Measurements from ENCODE around the gene MAGEA8.
"Not testable (repeated sequence)": the region's sequence is repeated elsewhere in the genome, so short reads cannot be mapped to it uniquely, and the experiment has no call there.

Gene MAGEA8, protein sequence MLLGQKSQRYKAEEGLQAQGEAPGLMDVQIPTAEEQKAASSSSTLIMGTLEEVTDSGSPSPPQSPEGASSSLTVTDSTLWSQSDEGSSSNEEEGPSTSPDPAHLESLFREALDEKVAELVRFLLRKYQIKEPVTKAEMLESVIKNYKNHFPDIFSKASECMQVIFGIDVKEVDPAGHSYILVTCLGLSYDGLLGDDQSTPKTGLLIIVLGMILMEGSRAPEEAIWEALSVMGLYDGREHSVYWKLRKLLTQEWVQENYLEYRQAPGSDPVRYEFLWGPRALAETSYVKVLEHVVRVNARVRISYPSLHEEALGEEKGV

DNA sequence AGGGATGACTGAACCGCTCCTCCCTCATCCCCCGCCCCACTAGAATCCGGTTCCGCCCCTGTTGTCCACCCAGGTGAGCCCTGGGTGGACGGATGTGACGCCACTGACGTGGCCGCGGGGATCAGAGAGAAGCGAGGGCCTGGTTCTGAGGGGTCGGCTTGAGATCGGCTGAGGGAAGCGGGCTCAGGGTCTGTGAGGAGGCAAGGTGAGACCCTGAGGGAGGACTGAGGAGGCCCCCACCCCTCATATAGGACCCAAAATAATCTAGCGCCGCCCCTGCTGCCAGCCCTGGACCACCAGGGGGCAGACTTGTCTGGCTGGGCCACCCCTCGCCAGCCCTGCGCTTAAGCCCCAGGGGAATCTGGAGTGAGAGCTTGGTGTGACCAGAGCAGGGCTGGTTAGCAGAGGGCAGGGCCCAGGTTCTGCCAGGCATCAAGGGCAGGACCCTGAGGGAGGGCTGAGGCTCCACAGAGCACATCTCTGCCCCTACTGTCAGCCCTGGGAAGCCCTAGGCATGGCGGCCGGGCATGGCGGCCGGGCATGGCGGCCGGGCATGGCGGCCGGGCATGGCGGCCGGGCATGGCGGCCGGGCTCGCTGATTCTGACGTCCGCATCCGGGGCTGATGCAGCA is at the start of gene MAGEA8:
Gene MAGEA8 (plus strand): TSS at position 103 of the 631 bp plus-strand sequence. CDS start 3,090 bp downstream, outside the sequence.
- TF ChIP-seq, protein P1, sequence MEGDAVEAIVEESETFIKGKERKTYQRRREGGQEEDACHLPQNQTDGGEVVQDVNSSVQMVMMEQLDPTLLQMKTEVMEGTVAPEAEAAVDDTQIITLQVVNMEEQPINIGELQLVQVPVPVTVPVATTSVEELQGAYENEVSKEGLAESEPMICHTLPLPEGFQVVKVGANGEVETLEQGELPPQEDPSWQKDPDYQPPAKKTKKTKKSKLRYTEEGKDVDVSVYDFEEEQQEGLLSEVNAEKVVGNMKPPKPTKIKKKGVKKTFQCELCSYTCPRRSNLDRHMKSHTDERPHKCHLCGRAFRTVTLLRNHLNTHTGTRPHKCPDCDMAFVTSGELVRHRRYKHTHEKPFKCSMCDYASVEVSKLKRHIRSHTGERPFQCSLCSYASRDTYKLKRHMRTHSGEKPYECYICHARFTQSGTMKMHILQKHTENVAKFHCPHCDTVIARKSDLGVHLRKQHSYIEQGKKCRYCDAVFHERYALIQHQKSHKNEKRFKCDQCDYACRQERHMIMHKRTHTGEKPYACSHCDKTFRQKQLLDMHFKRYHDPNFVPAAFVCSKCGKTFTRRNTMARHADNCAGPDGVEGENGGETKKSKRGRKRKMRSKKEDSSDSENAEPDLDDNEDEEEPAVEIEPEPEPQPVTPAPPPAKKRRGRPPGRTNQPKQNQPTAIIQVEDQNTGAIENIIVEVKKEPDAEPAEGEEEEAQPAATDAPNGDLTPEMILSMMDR (conservative IDR thresholded peaks at IDR 0.05), result no peak
- H3K27ac ChIP-seq, result no peak within 1 kb of the TSS

DNA sequence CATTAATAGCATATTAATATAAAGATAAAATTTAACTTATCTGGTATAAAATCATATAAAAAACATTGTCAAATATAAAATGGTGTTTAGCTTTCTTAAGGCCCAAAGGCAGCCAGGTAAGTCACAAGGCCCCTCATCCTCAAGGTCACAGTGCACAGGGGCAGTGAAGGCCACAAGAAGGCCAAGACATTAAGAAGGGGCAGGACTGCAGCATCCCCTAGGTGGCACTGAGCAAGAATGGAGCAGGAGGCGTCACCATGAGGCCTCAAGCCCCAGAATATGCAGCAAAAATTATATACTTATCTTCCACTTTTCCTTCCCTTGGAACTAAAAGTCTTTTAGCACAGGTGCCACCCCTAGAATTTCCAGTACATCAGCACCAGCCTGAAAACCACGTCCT is 49.5 kb upstream of the MAGEA8 start:
- H3K27ac ChIP-seq, result no peak overlapping the region

DNA sequence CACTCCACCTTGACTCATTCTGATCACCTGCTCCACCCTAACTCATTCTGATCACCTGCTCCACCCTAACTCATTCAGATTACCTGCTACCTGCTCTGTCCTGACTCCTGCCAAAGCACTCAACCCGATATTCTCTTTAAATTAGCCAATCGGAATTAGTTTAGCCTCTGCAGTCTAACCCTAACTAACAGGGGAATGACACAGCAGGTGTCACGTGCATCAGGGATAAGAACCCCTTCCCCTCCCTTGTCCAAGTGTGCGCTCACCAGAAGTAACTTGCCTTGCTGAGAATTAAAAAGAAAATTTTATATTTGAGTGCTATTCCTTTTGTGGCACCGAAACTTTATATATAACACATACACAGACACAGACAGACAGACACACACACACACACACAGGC is 44.3 kb upstream of the MAGEA8 start:
- H3K27ac ChIP-seq, result not testable (repeated sequence)

More for the DNA sequence above, 49.5 kb upstream of the MAGEA8 start:
- TF ChIP-seq, protein P1 (conservative IDR thresholded peaks at IDR 0.05), result no peak; the same call in 1 of the 2 replicates

DNA sequence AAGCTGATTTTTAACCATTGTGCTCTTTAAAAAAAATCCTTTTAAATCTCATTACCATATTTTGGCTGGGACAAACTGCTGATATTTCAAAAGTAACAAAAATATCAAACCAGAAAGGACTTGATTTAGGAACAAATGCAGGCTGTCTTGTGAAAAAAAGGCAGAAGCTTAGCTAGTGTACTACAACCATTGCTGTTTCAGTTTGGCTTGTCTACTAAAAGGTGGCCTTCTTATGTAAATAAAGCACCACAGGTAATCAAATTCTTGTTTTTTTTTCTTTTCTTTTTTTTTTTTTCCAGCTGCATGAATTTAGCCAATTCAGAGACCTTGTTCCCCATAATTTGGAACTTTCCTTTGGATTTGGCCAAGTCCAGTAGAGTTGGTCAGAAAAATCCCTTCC is 43.8 kb upstream of the MAGEA8 start:
- TF ChIP-seq, protein P1 (conservative IDR thresholded peaks at IDR 0.05), result no peak
- H3K27ac ChIP-seq, result no peak overlapping the region

DNA sequence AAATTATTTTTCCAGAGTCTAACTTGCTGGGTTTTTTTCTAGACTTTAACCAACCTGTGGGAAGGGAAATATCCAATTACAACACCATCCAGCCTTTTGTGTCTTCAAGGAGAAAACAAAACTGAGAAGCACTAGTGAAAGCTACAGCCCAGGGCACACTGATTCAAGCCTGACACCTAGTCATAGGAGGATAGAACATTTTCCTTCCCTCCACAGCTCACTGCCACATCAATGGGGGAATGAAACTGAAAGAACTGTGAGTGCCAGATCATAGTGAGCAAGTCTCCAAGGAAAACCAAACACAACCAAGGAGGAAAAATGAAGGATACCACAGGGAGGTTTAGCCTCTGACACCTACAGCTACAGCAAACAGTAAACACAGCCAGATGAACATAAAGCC is 43.3 kb upstream of the MAGEA8 start:
- TF ChIP-seq, protein P1 (conservative IDR thresholded peaks at IDR 0.05), result no peak
- H3K27ac ChIP-seq, result no peak overlapping the region

DNA sequence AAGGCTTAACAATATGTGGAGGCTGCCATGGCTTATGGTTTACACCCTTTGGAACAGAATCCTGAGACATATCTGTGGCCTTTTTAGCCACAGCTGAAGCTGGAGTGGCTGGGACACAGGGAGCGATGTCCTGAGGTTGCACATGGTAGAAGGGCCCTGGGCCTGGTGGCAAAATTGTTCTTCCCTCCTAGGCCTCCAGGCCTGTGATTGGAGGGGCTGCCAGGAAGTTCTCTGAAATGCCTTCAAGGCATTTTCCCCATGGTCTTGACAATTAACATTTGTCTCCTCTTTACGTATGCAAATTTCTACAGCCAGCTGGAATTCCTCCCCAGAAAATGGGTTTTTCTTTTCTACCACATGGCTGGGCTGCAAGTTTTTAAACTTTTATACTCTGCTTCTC is 39.1 kb upstream of the MAGEA8 start:
- TF ChIP-seq, protein P1 (conservative IDR thresholded peaks at IDR 0.05), result no peak
- no peak overlapping the region for H3K27ac ChIP-seq

DNA sequence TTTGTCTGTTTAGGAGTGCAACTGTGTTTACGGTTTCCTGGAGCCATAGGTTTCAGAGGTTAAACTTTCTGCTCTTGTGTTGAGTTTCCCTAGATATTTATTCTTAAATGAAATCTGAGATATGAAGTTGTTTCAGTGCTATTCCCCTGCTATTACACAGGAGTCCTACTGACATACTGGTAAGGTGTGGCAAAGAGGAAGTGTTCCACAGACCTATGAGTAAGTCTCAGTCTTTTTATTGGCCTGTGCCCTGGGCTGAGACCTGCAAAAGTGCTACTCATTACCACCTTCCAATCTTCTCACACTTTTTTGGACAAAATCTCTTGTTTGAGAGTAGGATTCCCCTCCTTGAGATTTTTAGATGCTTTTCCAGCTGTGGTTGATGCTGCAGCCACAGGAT is 35.6 kb upstream of the MAGEA8 start:
- TF ChIP-seq, protein P1 (conservative IDR thresholded peaks at IDR 0.05), result no peak
- H3K27ac ChIP-seq, result no peak overlapping the region

DNA sequence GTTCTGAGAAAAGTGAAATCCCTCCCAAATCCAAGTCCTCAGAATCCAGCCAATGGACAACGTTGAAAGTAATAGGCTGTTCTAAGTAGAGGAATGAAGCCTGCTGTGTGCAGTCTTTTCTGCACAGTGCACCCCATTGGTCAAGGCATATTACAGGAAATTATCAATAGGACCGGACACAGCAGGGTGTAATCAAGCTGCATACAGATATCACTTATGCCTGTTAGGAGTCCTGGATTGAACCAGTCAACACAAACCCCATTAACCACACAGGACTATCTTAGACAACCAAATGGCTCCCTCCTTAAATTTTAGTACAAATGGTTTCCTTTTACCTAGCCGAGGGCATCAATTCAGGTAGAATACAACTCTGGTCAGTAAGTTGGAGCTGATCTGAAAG is 34.2 kb upstream of the MAGEA8 start:
- TF ChIP-seq, protein P1 (conservative IDR thresholded peaks at IDR 0.05), result no peak
- H3K27ac ChIP-seq, result no peak overlapping the region
